ENCODE measurements around the gene PRSS36.

DNA sequence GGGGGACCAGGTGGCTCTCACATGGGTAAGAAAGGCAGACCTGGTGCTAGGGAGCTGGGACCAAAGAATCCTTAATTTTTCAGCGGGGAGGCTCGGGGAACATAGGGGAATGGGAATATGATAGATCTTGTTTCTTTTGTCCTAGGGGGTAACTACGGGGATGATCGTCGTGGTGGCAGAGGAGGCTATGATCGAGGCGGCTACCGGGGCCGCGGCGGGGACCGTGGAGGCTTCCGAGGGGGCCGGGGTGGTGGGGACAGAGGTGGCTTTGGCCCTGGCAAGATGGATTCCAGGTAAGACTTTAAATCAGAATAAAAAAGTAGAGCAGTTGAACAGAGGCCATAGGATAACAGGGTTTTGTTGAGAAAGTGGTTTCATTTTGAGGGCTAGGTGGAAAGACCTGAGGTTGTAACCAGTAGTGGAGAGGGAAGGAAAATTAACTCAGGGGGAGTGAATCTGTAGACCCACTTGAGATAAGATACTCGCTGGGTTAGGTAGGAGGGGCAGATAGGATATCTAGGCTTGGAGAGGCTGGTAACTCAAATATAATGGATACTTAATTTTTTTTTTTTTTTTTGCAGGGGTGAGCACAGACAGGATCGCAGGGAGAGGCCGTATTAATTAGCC lies 41.1 kb upstream of the PRSS36 start:
- TF ChIP-seq, protein P1, sequence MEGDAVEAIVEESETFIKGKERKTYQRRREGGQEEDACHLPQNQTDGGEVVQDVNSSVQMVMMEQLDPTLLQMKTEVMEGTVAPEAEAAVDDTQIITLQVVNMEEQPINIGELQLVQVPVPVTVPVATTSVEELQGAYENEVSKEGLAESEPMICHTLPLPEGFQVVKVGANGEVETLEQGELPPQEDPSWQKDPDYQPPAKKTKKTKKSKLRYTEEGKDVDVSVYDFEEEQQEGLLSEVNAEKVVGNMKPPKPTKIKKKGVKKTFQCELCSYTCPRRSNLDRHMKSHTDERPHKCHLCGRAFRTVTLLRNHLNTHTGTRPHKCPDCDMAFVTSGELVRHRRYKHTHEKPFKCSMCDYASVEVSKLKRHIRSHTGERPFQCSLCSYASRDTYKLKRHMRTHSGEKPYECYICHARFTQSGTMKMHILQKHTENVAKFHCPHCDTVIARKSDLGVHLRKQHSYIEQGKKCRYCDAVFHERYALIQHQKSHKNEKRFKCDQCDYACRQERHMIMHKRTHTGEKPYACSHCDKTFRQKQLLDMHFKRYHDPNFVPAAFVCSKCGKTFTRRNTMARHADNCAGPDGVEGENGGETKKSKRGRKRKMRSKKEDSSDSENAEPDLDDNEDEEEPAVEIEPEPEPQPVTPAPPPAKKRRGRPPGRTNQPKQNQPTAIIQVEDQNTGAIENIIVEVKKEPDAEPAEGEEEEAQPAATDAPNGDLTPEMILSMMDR (conservative IDR thresholded peaks at IDR 0.05; ENCODE audit: low read depth, low read length) = no peak
- TF ChIP-seq POLR2A (IDR thresholded peaks at IDR 0.05; ENCODE audit: low read depth, low read length) = no peak
- TF ChIP-seq RFX5 (IDR thresholded peaks at IDR 0.05; ENCODE audit: low read depth, low read length) = no peak
- TF ChIP-seq MXI1 (IDR thresholded peaks at IDR 0.05; ENCODE audit: borderline replicate concordance, low read depth, low read length) = no peak
- no peak for TF ChIP-seq RCOR1 (IDR thresholded peaks at IDR 0.05; ENCODE audit: insufficient replicate concordance, low read length)
- TF ChIP-seq MAFK (IDR thresholded peaks at IDR 0.05; ENCODE audit: low read depth, low read length) = no peak
- TF ChIP-seq RAD21 (IDR thresholded peaks at IDR 0.05; ENCODE audit: low read length) = no peak
- TF ChIP-seq, protein P2, sequence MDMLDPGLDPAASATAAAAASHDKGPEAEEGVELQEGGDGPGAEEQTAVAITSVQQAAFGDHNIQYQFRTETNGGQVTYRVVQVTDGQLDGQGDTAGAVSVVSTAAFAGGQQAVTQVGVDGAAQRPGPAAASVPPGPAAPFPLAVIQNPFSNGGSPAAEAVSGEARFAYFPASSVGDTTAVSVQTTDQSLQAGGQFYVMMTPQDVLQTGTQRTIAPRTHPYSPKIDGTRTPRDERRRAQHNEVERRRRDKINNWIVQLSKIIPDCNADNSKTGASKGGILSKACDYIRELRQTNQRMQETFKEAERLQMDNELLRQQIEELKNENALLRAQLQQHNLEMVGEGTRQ (IDR thresholded peaks at IDR 0.05; ENCODE audit: low read depth, low read length) = no peak
- TF ChIP-seq SMC3 (IDR thresholded peaks at IDR 0.05; ENCODE audit: low read depth, low read length) = no peak
- TF ChIP-seq MAZ (IDR thresholded peaks at IDR 0.05; ENCODE audit: borderline replicate concordance, low read depth, low read length) = no peak
- TF ChIP-seq, protein P3, sequence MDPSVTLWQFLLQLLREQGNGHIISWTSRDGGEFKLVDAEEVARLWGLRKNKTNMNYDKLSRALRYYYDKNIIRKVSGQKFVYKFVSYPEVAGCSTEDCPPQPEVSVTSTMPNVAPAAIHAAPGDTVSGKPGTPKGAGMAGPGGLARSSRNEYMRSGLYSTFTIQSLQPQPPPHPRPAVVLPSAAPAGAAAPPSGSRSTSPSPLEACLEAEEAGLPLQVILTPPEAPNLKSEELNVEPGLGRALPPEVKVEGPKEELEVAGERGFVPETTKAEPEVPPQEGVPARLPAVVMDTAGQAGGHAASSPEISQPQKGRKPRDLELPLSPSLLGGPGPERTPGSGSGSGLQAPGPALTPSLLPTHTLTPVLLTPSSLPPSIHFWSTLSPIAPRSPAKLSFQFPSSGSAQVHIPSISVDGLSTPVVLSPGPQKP (IDR thresholded peaks at IDR 0.05; ENCODE audit: borderline replicate concordance, low read depth, low read length) = no peak
- TF ChIP-seq BHLHE40 (IDR thresholded peaks at IDR 0.05; ENCODE audit: low read depth, low read length) = no peak
